K562 (cell line): ENCODE results near the gene EPDR1. TPM values are rescaled to one million over a fixed set of nuclear protein-coding genes. Genes with fewer than 3 reads are reported as not detected.

Source experiments
- ATAC-seq: fragments of 200-7000 bp; cut with Tn5 transposase; 3 replicates; pipeline ENCODE4 v1.9.1; 2020; ENCODE audit warnings: moderate library complexity
- BruUV-seq: library from RNA; stranded (reverse); fragments of 400-500 nt; replicated peaks from 2 replicates; lab custom pipeline; 2021; lab: Mats Ljungman, UMichigan
- CTCF ChIA-PET: fragments of 300-600 bp; formaldehyde crosslinking; extraction: SDS; loops from one replicate; lab custom pipeline; 2021; ENCODE audit warnings: low intra/inter-chr PET ratio; lab: Yijun Ruan, JAX
- POLR2A ChIA-PET: fragments of 300-600, 350-650 bp; sonication (Branson Sonifier 250); formaldehyde crosslinking; extraction: SDS; loops from one replicate; lab custom pipeline; 2021; ENCODE audit warnings: antibody characterized with exemption, inconsistent platforms; lab: Yijun Ruan, JAX
- DNase-seq, 4 experiments: peaks; one replicate each; pipeline versions ENCODE4 v3.0.0 to v3.0.0-alpha.2; 2011 to 2018; ENCODE audit warnings: low spot score in 3 of 4, mixed read lengths in 3 of 4; ENCODE audit errors: extremely low read depth in 1 of 4
- FAIRE-seq: peaks from 2 replicates; lab custom pipeline; 2011; peaks lifted over from hg19 to GRCh38; lab: Jason Lieb, UNC
- H2AFZ ChIP-seq: 2 replicates; pipeline ENCODE4 v1.6.0; 2011; ENCODE audit warnings: low read depth, low read length, control low read depth, inconsistent platforms
- H3K27ac ChIP-seq: fragments of 200-600 bp; 3 replicates; pipeline ENCODE4 v1.8.0; 2011; ENCODE audit warnings: low read depth, mild to moderate bottlenecking, control low read depth, inconsistent platforms, low read length, moderate library complexity, mixed read lengths; ENCODE audit errors: extremely low read depth
- H3K27me3 ChIP-seq, 2 experiments: fragments of 300-600 bp in 1 of 2; 2 replicates in 1 of 2; 3 replicates in 1 of 2; pipeline versions ENCODE4 v1.6.0 to v1.8.0; 2011; ENCODE audit warnings: inconsistent platforms in 2 of 2, low read length in 2 of 2, mild to moderate bottlenecking in 1 of 2, mixed read lengths in 1 of 2, moderate library complexity in 1 of 2; ENCODE audit not compliant: control insufficient read depth in 2 of 2, insufficient read depth in 2 of 2
- H3K36me3 ChIP-seq: fragments of 300-600 bp; 3 replicates; pipeline ENCODE4 v1.8.0; 2011; ENCODE audit warnings: mild to moderate bottlenecking, low read length, inconsistent platforms; ENCODE audit not compliant: control insufficient read depth, insufficient read depth
- H3K4me1 ChIP-seq, 2 experiments: fragments of 200-600 bp in 1 of 2; replicated peaks in 1 of 2; 2 replicates in 1 of 2; 3 replicates in 1 of 2; pipeline versions ENCODE4 v1.5.1 to v1.8.0; 2011; ENCODE audit warnings: inconsistent platforms in 2 of 2, low read length in 2 of 2, mild to moderate bottlenecking in 1 of 2, mixed read lengths in 1 of 2, moderate library complexity in 1 of 2; ENCODE audit not compliant: control insufficient read depth in 2 of 2, insufficient read depth in 2 of 2
- H3K4me2 ChIP-seq: 2 replicates; pipeline ENCODE4 v1.6.1; 2011; ENCODE audit warnings: low read length, control low read depth, inconsistent platforms, mixed read lengths; ENCODE audit not compliant: insufficient read depth
- H3K4me3 ChIP-seq: fragments of 200-600 bp; sonication (generic), shearing (Covaris generic); 2 replicates; pipeline ENCODE4 v1.5.1; 2016; ENCODE audit warnings: control low read depth, inconsistent platforms
- H3K79me2 ChIP-seq: fragments of 200-600 bp; 3 replicates; pipeline ENCODE4 v1.8.0; 2011; ENCODE audit warnings: low read length, inconsistent platforms; ENCODE audit not compliant: control insufficient read depth, insufficient read depth
- H3K9ac ChIP-seq, 2 experiments: 2 replicates each; pipeline versions ENCODE4 v1.6.0 to v1.6.1; 2011; ENCODE audit warnings: low read depth in 2 of 2, low read length in 2 of 2, control low read depth in 1 of 2, inconsistent platforms in 1 of 2, mild to moderate bottlenecking in 1 of 2, mixed read lengths in 1 of 2; ENCODE audit not compliant: insufficient read depth in 1 of 2
- H3K9me1 ChIP-seq: one replicate; pipeline ENCODE4 v1.6.0; 2011; ENCODE audit warnings: inconsistent platforms, mild to moderate bottlenecking, low read length, moderate library complexity; ENCODE audit not compliant: control insufficient read depth, insufficient read depth
- H3K9me3 ChIP-seq: replicated peaks from 2 replicates; pipeline ENCODE4 v1.5.1; 2011; ENCODE audit warnings: low read depth, low read length, inconsistent platforms; ENCODE audit not compliant: control insufficient read depth, insufficient read depth
- H4K20me1 ChIP-seq: replicated peaks from 2 replicates; pipeline ENCODE4 v1.6.1; 2011; ENCODE audit warnings: low read length, inconsistent platforms, mixed read lengths; ENCODE audit not compliant: control insufficient read depth, insufficient read depth
- CHCHD3 ChIP-seq: fragments of 250-450 bp; sonication (Bioruptor Pico); IDR thresholded peaks from 2 replicates; pipeline ENCODE4 v2.1.2; 2022; ENCODE audit warnings: mild to moderate bottlenecking
- E2F3 ChIP-seq: fragments of 250-450 bp; sonication (Bioruptor Pico); IDR thresholded peaks from 2 replicates; pipeline ENCODE4 v1.4.0; 2020; ENCODE audit warnings: mild to moderate bottlenecking
- MCM3 ChIP-seq: fragments of 450-650 bp; IDR thresholded peaks from 2 replicates; pipeline ENCODE4 v1.6.1; 2016
- POLR3A ChIP-seq: IDR thresholded peaks from 2 replicates; pipeline ENCODE4 v1.6.1; 2011; ENCODE audit warnings: borderline replicate concordance, mild to moderate bottlenecking, moderate library complexity; ENCODE audit not compliant: insufficient read length, insufficient read depth; ENCODE audit errors: extremely low read depth
- PYGO2 ChIP-seq: fragments of 450-650 bp; IDR thresholded peaks from 2 replicates; pipeline ENCODE4 v1.6.1; 2016; ENCODE audit warnings: mild to moderate bottlenecking, missing genetic modification characterization, moderate library complexity, missing compliant biosample characterization
- TCF3 ChIP-seq: sonication (generic); formaldehyde crosslinking; IDR thresholded peaks from 2 replicates; pipeline ENCODE4 v1.4.0; 2020; ENCODE audit warnings: mild to moderate bottlenecking, missing genetic modification reagents
- U2AF2 ChIP-seq: fragments of 200-400 bp; formaldehyde crosslinking; optimal IDR thresholded peaks from 2 replicates; pipeline ENCODE3; 2017; ENCODE audit warnings: low read depth, mild to moderate bottlenecking, low read length
- WGBS: fragments of 100-300 bp; shearing (Covaris generic); methylation state at CpG from one replicate; pipeline ENCODE4 v1.1.6; 2016; ENCODE audit warnings: low coverage, mixed read lengths; ENCODE audit not compliant: insufficient coverage; ENCODE audit errors: missing lambda C conversion rate; 5-methylcytosine and 5-hydroxymethylcytosine counted together
- in situ Hi-C: fragments of 300-500 bp; cut with MboI; formaldehyde crosslinking; loops from 4 replicates; pipeline ENCODE4 v1.15.0; 2018; ENCODE audit warnings: inconsistent platforms, mixed read lengths
- intact Hi-C: fragments of 100-400 bp; cut with micrococcal nuclease; formaldehyde crosslinking; loops from 2 replicates; pipeline ENCODE4 v1.14.2; 2022
- polyA plus RNA-seq, 8 experiments: library from polyadenylated mRNA; depleted of rRNA in 4 of 8; stranded (reverse) in 5 of 8; unstranded in 3 of 8; fragments of >200 nt; fragmentation: Nextera tagmentation in 2 of 8; fragmentation: Illumina TruSeq in 1 of 8; extraction: Ambion mirVana in 2 of 8; extraction: Trizol in 1 of 8; gene quantifications; 2 replicates each; pipeline versions ENCODE4 v1.2.1 to v1.2.3, GENCODE V29; 2011 to 2014; ENCODE audit warnings: inconsistent platforms in 1 of 8, missing spikeins in 1 of 8
- total RNA-seq, 7 experiments: library from RNA; depleted of rRNA in 6 of 7; stranded (reverse); fragments of >200 nt in 6 of 7; fragmentation: Illumina TruSeq in 2 of 7; extraction: Trizol in 2 of 7; gene quantifications; 2 replicates each; pipeline versions ENCODE4 v1.2.1 to v1.2.3, GENCODE V29; 2011 to 2021; ENCODE audit warnings: low replicate concordance in 1 of 7
- TF ChIP-seq, protein P1 (sequence below): sonication (generic); formaldehyde crosslinking; IDR thresholded peaks from 2 replicates; pipeline ENCODE4 v1.8.1; 2022; ENCODE audit warnings: missing genetic modification reagents
- TF ChIP-seq, protein P2 (sequence below): IDR thresholded peaks from 3 replicates; pipeline ENCODE4 v1.6.1; 2011; ENCODE audit warnings: borderline replicate concordance, mild to moderate bottlenecking; ENCODE audit not compliant: insufficient read length, insufficient read depth
- TF ChIP-seq, protein P3 (sequence below): fragments of 150-350 bp; IDR thresholded peaks from 2 replicates; pipeline ENCODE4 v1.6.1; 2014; ENCODE audit warnings: low read depth, mild to moderate bottlenecking, low read length, borderline replicate concordance
- TF ChIP-seq, protein P4 (sequence below): IDR thresholded peaks from 2 replicates; pipeline ENCODE4 v1.6.1; 2014; ENCODE audit warnings: antibody characterized with exemption
- TF ChIP-seq, protein P5 (sequence below): sonication (generic); formaldehyde crosslinking; IDR thresholded peaks from 2 replicates; pipeline ENCODE4 v1.9.0; 2022; ENCODE audit warnings: mild to moderate bottlenecking, missing genetic modification reagents

EPDR1 gene
- total and polyA plus RNA-seq, 9 of the 15 experiments (the other 6 are each of a cell fraction or from before 2014, with no cell fraction given): 0.01 to 0.11 TPM; not detected in 7

DNA sequence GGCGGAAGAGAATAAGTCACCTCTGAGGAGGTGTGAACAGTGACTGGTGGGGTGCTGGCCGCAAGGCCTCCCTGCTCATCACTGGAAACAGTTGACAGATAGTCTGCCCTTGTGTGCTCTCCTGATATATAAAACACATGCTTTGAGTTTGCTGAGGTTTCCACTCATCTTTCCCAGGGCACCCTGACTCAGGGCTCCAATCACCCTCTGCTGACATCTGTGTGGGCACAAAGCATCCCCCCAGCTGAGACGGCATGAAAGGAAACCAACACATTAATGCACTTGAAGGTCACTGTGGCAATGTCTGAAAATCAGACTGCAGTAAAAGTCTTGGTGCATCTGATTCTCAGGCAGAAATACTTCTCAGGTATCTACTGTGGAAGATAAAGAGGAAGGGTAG lies 49.8 kb downstream of the EPDR1 start:
- whole genome bisulfite sequencing: 29% methylated on average over 3 of the region's 3 CpGs
- no peaks in the 10 kb centered on the region for H3K27me3 ChIP-seq
- FAIRE-seq (no peak), DNase-seq (no peak), ATAC-seq (no peak)
- H3K36me3 ChIP-seq: no peaks in the 10 kb centered on the region
- H3K4me3 ChIP-seq: no peak overlapping the region
- H3K4me1 ChIP-seq: peaks cover 0 to 24% of the 10 kb centered on the region in 2 experiments; a peak in 2 of 5 replicates
- H3K4me2 ChIP-seq: no peak overlapping the region
- H3K27ac ChIP-seq: no peak overlapping the region
- no peaks in the 10 kb centered on the region for H3K9me3 ChIP-seq
- CTCF ChIA-PET: no interaction called here
- H4K20me1 ChIP-seq: no peaks in the 10 kb centered on the region
- no peak overlapping the region for H2AFZ ChIP-seq
- intact Hi-C loops: no loop called here
- BruUV-seq: no TSS peak
- H3K9ac ChIP-seq: no peak overlapping the region
- no peaks in the 10 kb centered on the region for H3K9me1 ChIP-seq
- POLR2A ChIA-PET: no interaction called here
- no peaks in the 10 kb centered on the region for H3K79me2 ChIP-seq
- in situ Hi-C loops: no loop called here
- TF ChIP-seq U2AF2 (no peak), PYGO2 (tag) (no peak), MCM3 (no peak), POLR3A (no peak), TCF3 (no peak), CHCHD3 (CRISPR knock-in tag) (no peak), E2F3 (CRISPR knock-in tag) (no peak)
- TF ChIP-seq, protein P1, sequence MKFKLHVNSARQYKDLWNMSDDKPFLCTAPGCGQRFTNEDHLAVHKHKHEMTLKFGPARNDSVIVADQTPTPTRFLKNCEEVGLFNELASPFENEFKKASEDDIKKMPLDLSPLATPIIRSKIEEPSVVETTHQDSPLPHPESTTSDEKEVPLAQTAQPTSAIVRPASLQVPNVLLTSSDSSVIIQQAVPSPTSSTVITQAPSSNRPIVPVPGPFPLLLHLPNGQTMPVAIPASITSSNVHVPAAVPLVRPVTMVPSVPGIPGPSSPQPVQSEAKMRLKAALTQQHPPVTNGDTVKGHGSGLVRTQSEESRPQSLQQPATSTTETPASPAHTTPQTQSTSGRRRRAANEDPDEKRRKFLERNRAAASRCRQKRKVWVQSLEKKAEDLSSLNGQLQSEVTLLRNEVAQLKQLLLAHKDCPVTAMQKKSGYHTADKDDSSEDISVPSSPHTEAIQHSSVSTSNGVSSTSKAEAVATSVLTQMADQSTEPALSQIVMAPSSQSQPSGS (CRISPR knock-in tag): no peak
- TF ChIP-seq, protein P2, sequence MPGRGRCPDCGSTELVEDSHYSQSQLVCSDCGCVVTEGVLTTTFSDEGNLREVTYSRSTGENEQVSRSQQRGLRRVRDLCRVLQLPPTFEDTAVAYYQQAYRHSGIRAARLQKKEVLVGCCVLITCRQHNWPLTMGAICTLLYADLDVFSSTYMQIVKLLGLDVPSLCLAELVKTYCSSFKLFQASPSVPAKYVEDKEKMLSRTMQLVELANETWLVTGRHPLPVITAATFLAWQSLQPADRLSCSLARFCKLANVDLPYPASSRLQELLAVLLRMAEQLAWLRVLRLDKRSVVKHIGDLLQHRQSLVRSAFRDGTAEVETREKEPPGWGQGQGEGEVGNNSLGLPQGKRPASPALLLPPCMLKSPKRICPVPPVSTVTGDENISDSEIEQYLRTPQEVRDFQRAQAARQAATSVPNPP: no peak
- TF ChIP-seq, protein P3, sequence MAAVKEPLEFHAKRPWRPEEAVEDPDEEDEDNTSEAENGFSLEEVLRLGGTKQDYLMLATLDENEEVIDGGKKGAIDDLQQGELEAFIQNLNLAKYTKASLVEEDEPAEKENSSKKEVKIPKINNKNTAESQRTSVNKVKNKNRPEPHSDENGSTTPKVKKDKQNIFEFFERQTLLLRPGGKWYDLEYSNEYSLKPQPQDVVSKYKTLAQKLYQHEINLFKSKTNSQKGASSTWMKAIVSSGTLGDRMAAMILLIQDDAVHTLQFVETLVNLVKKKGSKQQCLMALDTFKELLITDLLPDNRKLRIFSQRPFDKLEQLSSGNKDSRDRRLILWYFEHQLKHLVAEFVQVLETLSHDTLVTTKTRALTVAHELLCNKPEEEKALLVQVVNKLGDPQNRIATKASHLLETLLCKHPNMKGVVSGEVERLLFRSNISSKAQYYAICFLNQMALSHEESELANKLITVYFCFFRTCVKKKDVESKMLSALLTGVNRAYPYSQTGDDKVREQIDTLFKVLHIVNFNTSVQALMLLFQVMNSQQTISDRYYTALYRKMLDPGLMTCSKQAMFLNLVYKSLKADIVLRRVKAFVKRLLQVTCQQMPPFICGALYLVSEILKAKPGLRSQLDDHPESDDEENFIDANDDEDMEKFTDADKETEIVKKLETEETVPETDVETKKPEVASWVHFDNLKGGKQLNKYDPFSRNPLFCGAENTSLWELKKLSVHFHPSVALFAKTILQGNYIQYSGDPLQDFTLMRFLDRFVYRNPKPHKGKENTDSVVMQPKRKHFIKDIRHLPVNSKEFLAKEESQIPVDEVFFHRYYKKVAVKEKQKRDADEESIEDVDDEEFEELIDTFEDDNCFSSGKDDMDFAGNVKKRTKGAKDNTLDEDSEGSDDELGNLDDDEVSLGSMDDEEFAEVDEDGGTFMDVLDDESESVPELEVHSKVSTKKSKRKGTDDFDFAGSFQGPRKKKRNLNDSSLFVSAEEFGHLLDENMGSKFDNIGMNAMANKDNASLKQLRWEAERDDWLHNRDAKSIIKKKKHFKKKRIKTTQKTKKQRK: no peak
- TF ChIP-seq, protein P4, sequence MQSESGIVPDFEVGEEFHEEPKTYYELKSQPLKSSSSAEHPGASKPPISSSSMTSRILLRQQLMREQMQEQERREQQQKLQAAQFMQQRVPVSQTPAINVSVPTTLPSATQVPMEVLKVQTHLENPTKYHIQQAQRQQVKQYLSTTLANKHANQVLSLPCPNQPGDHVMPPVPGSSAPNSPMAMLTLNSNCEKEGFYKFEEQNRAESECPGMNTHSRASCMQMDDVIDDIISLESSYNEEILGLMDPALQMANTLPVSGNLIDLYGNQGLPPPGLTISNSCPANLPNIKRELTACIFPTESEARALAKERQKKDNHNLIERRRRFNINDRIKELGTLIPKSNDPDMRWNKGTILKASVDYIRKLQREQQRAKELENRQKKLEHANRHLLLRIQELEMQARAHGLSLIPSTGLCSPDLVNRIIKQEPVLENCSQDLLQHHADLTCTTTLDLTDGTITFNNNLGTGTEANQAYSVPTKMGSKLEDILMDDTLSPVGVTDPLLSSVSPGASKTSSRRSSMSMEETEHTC: no peak
- TF ChIP-seq, protein P5, sequence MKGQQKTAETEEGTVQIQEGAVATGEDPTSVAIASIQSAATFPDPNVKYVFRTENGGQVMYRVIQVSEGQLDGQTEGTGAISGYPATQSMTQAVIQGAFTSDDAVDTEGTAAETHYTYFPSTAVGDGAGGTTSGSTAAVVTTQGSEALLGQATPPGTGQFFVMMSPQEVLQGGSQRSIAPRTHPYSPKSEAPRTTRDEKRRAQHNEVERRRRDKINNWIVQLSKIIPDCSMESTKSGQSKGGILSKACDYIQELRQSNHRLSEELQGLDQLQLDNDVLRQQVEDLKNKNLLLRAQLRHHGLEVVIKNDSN: no peak
